ENCODE data around the gene RABGAP1.

- no peak for TF ChIP-seq ZNF645 (tag by site-specific recombination; IDR thresholded peaks at IDR 0.05)
- no peak for TF ChIP-seq CTCF (tag by site-specific recombination; IDR thresholded peaks at IDR 0.05)
- TF ChIP-seq ZSCAN5A (tag by site-specific recombination; IDR thresholded peaks at IDR 0.05) = no peak
- no peak for TF ChIP-seq ZBTB7A (tag by site-specific recombination; IDR thresholded peaks at IDR 0.05; ENCODE audit: low read depth)
- TF ChIP-seq YY1 (tag by site-specific recombination; IDR thresholded peaks at IDR 0.05) = no peak
- no peak for TF ChIP-seq MZF1 (tag by site-specific recombination; IDR thresholded peaks at IDR 0.05; ENCODE audit: borderline replicate concordance)
- no peak for TF ChIP-seq ZNF174 (tag by site-specific recombination; IDR thresholded peaks at IDR 0.05)
- TF ChIP-seq TCF7L2 (IDR thresholded peaks at IDR 0.05; ENCODE audit: borderline replicate concordance, low read depth, low read length) = no peak
These were observed 57.6 kb downstream of the RABGAP1 start for GRCh38 chr9:122998448-122998847.

All from HEK293 (cell line).